Measurements from ENCODE around the gene GPANK1. TPM values are rescaled to one million over a fixed set of nuclear protein-coding genes. Genes with fewer than 3 reads are reported as not detected.

GPANK1 gene
- total RNA-seq, 1 donor from 2014 or later, result 20.2 TPM

DNA sequence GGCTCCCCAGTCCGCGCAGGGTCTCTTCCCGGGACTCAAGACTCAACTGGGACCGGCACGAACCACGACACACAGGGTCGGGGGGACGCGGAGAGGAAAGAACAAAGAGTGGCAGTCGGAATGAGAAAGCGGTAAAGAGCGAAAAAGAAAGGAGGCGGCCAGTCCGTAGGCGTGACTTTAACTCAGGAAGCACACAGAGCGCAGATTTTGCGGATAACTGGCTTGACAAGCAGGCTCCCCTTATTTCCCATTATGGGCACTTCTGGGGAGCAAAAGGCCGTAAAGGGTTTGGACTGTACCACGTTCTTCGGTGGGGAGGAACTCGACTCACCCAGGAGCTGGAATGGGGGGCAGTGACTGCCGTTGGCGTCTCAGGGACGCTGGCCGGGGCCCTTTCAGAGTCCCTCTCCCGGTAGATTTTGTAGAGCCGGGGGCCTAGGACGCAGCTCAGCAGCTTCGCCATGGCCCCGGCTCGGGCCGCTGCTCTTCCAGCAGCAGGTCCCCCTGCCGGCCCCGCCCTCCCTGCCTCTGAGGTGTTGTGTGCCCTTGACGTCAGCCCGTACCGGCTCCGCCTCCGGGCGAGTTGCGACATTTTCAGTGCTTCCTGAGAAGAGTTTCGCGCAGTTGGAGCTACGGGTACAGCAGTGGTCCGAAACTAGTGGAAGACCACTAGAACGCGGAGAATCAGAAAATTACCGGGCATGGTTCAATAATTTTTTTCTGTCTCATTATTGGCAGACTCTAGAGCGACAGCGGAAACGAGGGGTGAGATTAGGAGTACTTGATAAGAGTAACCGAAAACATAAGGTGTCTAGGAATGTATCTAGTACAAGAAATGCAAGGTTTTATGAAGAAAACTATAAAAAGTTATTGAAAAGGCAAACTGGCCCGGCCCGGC, 38.3 kb upstream of the GPANK1 start, which contains the start of gene ABHD16A:
TSS of gene ABHD16A (minus strand) at position 506 of the 898 bp plus-strand sequence. CDS start at position 463, 43 bp downstream.
- peak within 1 kb of the TSS; percentile 91 for H3K4me3 Mint-ChIP-seq
- peak within 1 kb of the TSS; percentile 97 for H3K27ac Mint-ChIP-seq
- peaks cover 4% of the 10 kb centered on the region for H3K36me3 Mint-ChIP-seq
- H3K4me1 Mint-ChIP-seq (ENCODE audit: unreplicated experiment), result peaks cover 14% of the 10 kb centered on the region
- H3K9me3 Mint-ChIP-seq, result no peaks in the 10 kb centered on the region
- TF ChIP-seq CTCF (conservative IDR thresholded peaks at IDR 0.05), result peak; percentile 32
- H3K27me3 Mint-ChIP-seq, result no peaks in the 10 kb centered on the region
- peak; percentile 98 for DNase-seq (ENCODE audit: extremely low spot score, unreplicated experiment)

DNA sequence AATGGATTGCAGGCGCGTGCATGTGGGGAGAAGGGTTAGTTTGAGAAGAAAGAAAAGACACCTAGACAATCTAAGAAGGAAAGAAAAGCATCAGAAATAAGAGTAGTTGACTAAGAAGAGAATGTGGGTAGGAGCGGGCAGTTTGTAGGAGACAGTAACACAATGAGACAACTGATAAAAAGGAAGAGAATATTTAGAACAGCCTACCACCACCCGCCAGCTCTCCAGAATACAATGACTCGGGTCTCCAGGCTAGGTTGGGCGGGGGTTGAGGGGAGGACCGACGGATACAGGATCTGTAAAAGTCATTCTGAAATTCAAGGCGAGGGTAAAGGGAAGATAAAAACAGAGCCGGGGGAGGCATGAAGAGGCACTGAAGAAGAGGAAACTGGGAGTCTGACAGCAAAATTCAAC, 37.6 kb upstream of the GPANK1 start:
- no peak for DNase-seq (ENCODE audit: extremely low spot score, unreplicated experiment)
- Mint-ChIP-seq H3K27ac (peak overlapping the region; percentile 97), H3K9me3 (no peaks in the 10 kb centered on the region), H3K27me3 (no peaks in the 10 kb centered on the region), H3K4me3 (peak overlapping the region; percentile 91), H3K36me3 (peaks cover 11% of the 10 kb centered on the region), H3K4me1 (ENCODE audit: unreplicated experiment) (peaks cover 14% of the 10 kb centered on the region)
- no peak for TF ChIP-seq CTCF (conservative IDR thresholded peaks at IDR 0.05)

DNA sequence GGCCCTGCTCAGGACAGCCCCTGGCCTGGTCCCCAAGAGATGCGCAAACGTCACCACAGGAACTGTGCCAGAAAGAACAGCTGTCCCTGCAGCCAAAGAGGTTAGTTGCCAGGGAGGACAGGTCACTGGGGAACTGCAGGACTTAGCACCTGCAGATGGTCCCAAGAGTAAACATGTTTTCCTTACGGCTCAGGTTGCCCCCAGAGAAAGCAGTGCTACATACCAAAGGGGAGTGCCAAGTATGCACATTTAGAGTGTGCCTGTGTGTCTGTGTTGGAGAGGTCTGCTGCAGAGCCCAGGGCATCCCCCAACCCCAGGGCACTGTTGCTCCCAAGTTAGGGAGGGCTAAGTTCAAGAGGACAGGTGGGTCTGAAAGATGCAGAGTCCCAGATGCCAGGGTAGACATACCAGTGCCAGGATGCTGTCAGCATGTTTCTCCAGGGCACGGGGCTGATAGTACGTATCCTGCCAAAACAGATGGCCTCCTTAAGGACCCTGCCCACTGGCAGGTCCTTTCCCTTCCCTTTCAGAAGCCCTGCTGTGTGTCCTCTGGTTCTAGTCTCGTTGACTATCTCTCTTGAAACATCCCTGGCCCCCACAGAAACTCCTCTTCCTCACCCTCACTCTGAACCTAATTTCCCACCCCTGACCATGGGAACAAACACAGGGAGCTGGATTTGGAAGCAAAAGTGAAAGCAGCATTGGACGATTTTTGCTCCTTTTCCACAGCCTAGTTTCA, 37.0 kb upstream of the GPANK1 start:
- peak overlapping the region; percentile 97 for H3K27ac Mint-ChIP-seq
- H3K9me3 Mint-ChIP-seq, result no peaks in the 10 kb centered on the region
- H3K4me1 Mint-ChIP-seq (ENCODE audit: unreplicated experiment), result peaks cover 14% of the 10 kb centered on the region
- H3K4me3 Mint-ChIP-seq, result peak overlapping the region; percentile 91
- DNase-seq (ENCODE audit: extremely low spot score, unreplicated experiment), result no peak
- no peaks in the 10 kb centered on the region for H3K27me3 Mint-ChIP-seq
- peaks cover 17% of the 10 kb centered on the region for H3K36me3 Mint-ChIP-seq
- no peak for TF ChIP-seq CTCF (conservative IDR thresholded peaks at IDR 0.05)

DNA sequence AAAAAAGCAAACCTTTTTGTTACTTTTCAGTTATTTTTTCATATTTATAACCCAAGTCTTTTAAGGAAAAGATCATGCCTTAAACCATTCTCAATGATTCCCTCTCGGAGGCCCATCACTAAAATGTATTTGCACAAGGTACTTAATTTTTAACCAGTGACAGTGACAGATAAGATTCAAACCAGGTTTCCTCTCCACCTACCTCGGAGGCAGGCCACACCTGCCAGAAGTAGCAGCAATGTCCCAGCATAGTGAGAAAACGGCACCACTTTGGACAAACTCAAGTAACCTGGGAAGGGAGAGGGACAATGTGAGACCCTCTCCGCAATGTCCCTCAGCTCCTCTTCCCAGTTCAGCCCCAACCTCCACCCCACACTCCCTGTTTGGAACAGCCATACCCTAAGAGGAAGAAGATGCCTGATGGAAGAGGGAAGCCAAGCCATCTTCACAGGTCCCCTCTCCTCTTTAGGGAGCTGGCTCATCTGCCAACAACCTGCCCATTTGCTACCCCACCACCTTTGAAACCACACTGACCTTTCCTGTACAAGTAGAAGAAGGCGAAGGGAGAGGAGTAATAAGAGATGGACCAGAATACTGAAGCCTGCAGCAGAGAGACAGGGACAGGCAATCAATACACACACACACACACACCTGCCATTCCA, 36.1 kb upstream of the GPANK1 start:
- no peak for TF ChIP-seq CTCF (conservative IDR thresholded peaks at IDR 0.05)
- H3K4me1 Mint-ChIP-seq (ENCODE audit: unreplicated experiment), result peaks cover 14% of the 10 kb centered on the region
- peaks cover 18% of the 10 kb centered on the region for H3K36me3 Mint-ChIP-seq
- H3K27me3 Mint-ChIP-seq, result no peaks in the 10 kb centered on the region
- DNase-seq (ENCODE audit: extremely low spot score, unreplicated experiment), result no peak
- H3K4me3 Mint-ChIP-seq, result peak overlapping the region; percentile 91
- H3K9me3 Mint-ChIP-seq, result no peaks in the 10 kb centered on the region
- H3K27ac Mint-ChIP-seq, result peak overlapping the region; percentile 97

DNA sequence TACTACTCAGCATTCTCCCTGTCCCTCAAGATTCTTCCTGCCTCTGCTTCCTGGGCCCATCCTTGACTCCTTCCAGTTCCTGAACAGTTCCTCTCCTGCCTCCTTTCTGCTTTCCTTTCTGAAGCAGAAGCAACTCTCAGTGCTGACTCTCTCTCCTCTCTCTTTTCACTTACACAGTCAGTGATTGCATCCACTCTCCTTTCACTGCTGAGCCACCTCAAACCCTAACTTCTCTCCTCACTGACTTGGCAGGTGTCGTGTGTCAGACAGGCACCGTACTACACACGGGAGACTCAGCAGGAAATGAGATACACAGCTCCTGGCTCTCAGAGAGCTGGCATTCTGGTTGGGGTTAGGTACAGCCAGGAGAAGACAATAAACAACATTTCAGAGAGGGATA, 32.8 kb upstream of the GPANK1 start:
- Mint-ChIP-seq H3K27me3 (no peaks in the 10 kb centered on the region), H3K27ac (peak overlapping the region; percentile 49)

More for the DNA sequence above, 32.8 kb upstream of the GPANK1 start:
- no peak for DNase-seq (ENCODE audit: extremely low spot score, unreplicated experiment)
- Mint-ChIP-seq H3K9me3 (no peaks in the 10 kb centered on the region), H3K36me3 (peaks cover 18% of the 10 kb centered on the region), H3K4me1 (ENCODE audit: unreplicated experiment) (peaks cover 9% of the 10 kb centered on the region), H3K4me3 (peak overlapping the region; percentile 14)
- no peak for TF ChIP-seq CTCF (conservative IDR thresholded peaks at IDR 0.05)
